Limb (tissue), 2 donors: ENCODE measurements around the gene SLC26A3.

Experiments used
- DNase-seq, 2 donors: peaks; one replicate each; pipeline ENCODE4 v3.0.0-alpha.2; 2016; ENCODE audit errors: extremely low spot score in 2 of 2

SLC26A3 gene

DNA sequence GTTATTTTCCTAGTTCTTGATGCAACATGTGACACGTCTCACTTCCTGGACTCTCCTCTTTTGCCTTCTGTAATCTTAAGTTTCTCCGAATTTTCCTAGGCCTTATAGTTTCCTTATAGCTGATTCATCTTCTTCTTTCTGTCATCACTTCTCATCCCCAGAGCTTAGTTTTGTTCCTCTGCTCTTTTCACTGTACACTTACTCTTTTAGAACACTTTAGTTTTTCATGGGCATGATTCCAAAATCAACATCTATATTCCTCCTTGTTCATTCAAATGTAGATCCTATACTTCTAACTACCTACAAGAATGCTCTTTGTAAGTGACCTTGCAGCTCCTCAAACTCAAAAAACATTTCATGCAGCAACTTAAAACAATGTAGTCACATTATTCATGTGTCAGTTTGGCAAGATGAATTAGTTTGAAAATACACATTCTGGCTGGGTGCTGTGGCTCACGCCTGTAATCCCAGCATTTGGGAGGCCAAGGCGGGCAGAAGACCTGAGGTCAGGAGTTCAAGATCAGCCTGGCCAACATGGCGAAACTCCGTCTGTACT, 13.1 kb upstream of the SLC26A3 start:
- peak in 1 of 2 donors; percentile 51 for DNase-seq

DNA sequence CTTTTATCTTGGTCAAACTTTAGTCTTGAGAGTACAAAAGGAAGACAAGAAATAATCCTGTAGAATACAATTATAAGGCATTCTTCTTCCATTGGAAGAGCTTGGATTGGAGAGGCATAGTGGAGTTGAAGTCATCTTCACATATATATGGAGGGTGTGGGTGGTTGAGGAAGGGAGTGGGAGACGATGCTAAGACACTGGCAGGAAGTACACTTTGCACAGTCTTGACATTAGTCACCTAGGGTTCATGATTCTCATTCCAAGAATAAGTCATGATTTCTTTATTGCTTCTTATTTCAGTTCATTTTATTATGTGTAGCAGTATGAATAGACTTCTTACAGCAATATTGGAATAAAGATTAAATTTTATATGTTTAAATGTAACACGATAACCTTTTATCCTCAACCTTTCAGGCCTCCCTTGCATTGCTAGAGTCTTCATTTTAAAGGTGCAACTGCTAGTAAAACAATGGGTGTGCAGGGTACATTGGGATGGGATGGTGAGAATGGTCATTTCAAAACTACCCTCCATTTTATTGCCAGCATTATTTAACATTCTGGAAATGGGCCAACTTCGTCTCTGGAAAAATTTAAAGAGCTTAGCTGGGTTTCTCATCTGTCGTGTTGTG, 12.3 kb upstream of the SLC26A3 start:
- no peak for DNase-seq

DNA sequence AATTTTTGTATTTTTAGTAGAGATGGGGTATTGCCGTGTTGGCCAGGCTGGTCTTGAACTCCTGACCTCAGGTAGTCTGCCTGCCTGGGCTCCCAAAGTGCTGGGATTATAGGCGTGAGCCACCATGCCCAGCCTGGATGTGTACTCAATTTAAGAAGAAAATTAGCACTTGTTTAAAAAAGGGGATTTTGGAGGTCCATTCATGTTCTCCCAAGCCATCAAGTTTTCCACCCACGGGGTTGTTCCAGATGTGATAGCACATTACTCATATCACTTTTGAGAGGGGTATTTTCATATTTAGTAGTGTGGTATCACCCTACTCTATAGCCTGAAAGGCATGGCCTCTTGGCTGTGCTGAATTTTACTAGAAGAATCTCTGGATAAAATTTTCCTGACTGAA, 10.5 kb upstream of the SLC26A3 start:
- no peak for DNase-seq

DNA sequence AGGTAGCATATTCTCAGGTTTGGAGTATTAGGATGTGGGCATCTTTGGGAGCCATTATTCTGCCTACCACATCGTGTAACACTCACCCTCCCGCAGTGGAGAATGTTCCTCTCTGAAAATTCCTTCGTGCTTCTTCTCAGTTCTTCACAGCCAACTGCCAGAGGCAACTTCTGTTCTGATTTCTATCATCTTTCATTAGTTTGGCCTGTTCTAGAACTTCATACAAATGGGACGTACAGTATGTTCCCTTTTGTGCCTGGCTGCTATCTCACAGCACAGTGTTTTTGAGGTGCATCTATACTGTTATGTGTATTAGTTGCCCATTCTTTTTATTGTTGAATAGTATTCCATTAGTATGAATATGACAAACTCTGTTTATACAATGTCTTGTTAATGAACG, 8.9 kb upstream of the SLC26A3 start:
- DNase-seq, result no peak

DNA sequence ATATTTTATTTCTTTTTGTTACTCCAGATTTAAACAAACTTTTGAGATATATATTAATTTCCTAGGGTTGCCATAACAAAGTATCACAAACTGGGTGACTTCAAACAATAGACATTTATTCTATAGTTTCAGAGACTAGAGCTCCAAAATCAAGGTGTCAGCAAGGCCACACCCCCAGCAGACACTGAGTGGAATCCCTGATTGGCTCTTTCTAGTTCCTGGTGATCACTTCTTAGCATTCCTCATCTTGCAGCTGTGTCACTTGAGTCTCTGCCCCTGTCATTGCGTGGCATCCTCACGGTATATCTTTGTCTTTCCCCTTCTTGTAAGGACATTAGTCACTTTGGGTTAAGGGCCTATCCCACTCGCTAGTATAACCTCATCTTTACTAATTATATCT, 7.6 kb upstream of the SLC26A3 start:
- no peak for DNase-seq

DNA sequence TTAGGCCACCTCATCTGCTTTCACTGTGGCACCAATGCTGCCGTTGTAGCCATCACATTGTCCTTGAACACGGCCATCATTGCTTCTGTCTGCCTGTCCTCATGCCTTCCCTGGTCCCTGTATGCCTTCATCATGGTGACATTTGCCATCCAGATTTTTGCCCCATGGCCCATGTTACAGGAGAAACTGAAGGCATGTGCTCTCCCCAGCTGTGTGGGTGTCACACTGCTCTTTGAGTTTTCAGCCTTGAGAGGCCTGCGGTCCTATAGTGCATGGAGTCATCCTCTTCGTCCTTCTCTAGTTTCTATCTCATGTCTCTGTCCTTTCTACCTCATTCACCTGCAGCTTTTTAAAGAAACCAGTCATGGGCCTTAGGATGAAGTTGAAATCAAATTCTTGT, 6.2 kb upstream of the SLC26A3 start:
- no peak for DNase-seq

DNA sequence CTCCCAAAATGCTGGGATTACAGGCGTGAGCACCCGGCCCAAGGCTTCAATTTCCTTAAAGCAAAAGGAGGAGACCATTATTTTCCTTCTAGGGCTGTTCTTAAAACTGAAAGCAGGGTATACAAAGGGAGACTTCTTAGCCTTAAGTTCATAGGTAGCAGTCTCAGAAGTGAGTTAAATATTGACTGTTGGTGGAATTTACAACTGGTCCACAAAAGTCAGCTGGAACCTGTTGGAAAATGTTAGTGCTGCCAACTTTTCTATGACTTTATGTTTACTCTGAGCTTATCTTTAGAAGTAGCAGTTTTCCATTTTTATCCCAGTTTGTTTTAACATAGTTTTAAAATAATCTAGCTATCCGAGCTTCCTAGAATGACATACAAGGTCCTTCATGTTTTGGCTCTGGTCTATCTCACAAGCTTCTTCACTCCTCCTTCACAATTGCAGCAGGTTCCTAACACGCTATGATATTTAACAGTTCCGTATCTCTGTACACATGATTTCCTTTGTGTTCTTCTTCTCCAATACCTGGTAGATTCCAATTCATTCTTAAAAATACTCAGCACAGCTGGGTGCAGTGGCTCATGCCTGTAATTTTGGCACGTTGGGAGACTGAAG, 3.3 kb downstream of the SLC26A3 start:
- no peak for DNase-seq

DNA sequence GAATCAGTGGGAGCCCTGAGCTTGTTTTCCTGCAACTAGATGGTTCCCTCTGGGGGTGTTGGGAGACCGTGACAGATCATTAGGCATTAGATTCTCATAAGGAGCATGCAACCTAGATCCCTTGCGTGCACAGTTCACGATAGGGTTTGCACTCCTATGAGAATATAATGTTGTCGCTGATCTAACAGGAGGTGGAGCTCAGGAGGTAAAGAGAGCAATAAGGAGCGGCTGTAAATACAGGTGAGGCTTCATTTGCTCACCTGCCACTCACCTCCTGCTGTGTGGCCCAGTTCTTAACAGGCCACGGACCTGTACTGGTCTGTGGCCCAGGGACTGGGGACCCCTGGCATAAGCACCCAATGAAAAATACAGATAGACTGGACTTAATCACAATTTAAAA, 10.7 kb downstream of the SLC26A3 start:
- no peak for DNase-seq

DNA sequence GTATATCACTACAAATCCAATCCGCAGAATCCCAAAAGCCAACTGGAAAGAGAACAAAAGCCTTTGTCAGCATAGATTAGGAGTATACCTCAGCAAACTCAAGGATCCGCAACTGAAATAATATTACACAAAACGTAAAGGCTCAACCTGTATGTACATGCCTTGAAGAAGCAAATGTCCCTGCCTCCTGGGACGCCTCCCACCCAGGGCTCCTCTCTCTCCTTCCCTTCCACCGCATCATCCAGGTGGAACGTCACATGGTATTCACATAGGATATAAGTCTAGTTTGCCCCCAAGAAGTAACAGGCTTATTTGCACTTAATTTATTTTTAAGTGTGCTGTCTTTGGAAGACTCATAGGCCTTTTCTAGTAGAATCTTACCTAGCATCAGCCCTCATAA, 13.4 kb downstream of the SLC26A3 start:
- DNase-seq, result no peak

DNA sequence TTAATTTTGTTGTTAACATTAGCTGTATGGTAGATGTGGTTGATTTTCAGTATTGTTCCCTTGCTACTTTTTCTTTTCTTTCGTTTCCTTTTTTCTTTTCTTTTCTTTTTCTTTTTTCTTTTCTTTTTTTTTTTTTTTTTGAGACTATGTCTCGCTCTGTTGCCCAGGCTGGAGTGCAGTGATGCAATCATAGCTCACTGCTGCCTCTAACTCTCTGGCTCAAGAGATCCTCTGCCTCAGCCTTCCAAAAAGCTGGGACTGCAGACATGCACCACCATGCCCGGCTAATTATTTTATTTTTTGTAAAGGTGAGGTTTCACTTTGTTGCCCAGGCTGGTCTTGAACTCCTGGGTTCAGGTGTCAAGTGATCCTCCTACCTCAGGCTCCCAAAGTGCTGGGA, 14.4 kb downstream of the SLC26A3 start:
- DNase-seq, result no peak

DNA sequence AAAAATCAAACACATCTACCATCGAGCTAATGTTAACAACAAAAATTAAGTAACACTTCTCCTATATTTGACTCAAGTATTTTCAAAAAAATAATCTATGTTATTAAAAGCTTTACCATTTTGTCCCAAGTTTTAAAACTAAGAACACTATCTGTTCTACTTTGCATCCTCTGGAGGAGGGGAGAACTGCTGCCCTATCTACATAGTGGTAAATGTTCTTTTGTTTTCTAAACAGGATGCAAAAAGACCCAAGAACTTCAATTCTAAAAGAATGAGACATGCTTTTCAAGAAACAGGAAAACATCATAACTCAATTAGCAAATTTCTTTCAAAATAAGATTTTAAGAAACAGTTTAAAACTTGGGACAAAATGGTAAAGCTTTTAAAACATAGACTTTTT, 14.8 kb downstream of the SLC26A3 start:
- no peak for DNase-seq

DNA sequence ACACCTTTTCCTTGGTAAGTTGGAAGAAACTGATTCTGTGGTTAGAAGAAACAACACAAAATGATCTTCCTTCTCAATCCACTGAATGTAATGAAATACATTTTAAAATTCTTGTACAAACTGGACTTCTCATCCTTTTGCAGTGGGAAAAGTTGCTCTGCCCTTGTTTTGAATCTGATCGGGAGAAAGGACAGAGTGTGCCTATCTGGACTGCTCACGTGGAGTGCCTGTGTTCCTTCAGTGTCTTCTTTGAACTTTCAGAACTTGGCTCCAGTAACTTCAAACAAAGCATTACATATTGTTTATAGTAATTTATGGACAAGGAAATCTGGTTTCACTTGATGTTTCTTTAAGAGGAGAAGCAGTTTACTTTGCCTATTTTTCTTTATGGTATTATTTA, 17.1 kb downstream of the SLC26A3 start:
- DNase-seq, result no peak

DNA sequence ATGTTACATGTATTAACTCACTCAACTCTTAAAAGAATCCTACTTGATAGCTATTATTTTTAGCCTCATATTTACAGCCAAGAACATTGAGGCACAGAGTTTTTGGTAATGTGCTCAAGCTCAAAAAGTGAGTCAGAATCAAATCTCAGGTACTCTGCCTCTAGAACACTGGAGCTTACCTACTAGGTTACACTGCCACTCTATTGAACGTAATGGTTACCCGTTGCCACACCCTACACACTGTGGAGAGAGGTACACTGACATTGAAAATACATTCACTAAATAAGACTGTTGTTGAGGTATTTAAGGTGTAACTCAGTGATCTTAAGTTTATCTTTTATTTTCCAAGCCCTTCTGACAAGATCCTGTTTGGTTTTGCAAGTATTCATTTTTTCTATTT, 17.9 kb downstream of the SLC26A3 start:
- DNase-seq, result no peak

DNA sequence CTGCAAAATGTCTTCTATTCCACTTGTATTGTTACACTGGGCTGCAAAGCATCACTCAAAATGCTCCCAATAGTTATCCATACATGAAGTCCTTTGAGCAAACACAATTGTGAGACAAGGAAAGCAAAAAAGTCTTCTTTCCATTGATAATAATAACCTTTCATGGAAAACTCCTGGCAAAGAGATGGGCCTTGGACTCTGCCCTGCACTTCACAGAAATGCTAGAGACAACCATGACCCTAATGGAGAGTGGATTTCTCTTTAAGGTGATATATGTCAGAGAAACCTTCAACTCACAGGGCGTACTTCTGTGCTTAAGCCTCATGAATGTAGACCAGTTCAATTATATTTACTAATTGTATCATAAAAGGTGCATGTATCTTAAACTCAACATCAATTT, 19.4 kb downstream of the SLC26A3 start:
- no peak for DNase-seq

DNA sequence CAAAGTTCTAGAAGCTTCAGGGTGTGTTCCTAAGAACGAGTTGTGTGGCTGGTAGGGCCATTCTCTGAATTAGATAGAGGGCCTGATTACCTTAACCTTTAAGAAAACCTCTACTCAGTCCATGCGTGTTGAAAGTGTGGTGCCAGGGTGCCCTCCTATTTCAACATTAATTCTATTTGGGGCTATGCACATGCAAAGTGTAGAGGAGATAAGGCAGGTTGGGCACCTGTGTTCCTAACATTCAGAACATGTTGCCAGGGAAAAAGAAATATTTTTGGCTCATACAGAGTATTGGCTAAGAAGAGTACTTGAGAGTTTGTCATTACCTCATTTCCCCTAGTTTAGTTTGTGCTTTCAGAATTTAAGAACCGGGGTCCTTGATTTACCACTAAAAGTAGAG, 20.6 kb downstream of the SLC26A3 start:
- no peak for DNase-seq

DNA sequence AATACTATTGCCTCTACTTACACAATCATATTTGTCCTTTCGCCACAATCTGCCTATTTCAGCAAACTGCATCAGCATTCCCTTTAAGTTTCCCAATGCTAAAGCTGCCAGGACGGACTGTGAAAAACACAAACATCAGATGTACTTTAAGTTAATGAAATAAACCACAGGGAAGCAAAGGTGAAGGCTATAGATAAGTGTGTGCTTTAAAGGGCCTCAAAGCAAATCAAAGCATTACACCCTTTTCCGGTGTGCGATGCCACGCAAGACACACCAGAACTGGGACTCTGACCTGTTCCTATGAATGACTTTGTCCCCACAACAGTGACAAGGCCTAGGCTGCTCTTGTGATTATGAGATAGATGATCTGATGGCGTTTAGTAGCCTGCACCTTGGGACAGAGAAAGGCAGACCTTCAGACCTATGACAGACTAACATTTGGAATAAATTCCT, 23.4 kb downstream of the SLC26A3 start:
- no peak for DNase-seq

DNA sequence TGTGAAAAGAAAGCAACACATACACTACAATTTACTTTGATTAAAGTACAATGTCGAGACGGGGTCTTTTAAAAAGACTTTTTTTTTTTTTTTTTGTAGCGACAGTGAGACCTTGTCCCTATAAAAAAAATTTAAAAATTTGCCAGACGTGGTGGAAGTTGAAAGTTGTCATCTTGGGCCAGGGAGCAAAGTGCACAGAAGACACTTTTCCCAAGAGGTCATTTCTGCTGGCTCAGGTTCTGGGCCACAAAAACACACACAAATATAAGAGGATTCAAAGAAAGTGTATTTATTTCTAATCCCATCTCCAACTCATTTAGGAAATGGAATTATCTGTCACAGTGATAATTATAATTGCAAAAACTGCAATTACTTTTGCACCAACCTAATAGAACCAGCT, 24.7 kb downstream of the SLC26A3 start:
- DNase-seq, result no peak

DNA sequence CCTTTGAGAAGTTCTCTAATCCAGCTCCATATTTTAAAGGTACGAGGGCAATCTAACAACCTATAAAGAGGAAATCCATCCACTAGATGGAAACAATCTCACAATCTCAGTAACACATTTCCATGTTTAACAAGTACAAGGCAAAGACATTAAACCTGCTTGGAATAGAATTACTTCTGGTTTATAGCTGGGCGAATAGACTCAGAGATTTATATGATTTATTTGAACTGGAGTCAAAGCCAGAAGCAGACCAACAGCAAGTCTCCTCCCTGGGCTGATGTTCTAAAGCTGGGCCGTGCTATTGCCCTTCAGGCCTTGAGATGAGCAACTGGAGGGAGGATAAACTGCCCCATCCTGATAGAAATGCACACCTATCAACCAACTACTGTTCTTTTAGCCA, 25.3 kb downstream of the SLC26A3 start:
- no peak for DNase-seq

DNA sequence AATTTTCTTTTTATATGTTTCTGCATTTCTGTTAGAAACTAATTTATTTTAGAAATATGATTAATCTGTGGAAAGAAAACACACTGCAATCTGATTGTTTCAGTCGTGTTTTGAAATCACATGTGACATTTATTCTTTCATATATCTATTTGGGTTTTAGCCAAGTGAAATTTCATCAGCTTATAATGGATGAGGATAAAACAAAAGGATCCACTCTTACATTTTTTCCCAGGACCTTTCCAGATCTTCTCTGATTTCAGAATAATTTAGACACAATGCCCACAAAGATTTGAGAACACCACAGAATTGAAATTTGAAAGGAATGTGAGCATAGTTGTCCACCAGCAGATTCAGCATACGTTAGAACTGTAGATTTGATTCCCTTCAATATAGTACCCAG, 30.0 kb downstream of the SLC26A3 start:
- no peak for DNase-seq

DNA sequence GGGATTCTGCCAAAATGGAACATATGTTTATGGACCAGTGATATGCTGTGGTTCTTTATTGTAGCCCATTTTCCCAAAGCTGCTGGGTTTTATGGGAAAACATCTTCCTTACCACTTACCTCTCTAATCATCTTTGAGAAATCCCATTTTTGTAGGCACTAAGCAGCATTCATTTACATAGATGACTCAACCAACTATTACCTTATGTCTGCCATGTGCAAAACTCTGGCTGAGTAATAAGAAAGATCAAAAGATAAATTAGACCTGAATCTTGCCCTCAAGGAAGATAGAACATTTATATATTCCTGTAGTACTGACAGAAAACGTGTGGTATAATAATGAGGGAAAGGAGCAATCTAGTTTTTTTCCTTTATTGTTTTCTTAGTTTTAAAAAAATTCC, 34.8 kb downstream of the SLC26A3 start:
- no peak for DNase-seq

DNA sequence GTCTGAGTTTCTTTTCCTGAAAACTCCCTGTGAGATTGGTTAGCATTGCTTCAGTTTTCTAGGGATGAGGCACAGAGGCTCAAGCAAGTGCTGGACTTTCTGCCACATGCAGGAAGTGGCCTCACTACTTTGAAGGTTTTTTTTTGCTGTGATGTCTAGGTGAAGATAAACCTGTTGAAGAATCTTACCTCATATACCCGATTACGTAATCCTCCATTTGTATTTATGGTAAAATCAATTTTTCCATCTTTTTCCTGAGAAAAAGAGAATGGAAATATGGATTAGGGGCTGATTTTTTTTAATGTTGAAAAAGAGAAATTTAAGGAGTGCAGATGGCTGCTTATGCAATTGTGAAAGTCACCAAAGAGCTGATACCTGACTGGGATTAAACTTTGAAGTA, 35.6 kb downstream of the SLC26A3 start:
- DNase-seq, result no peak

DNA sequence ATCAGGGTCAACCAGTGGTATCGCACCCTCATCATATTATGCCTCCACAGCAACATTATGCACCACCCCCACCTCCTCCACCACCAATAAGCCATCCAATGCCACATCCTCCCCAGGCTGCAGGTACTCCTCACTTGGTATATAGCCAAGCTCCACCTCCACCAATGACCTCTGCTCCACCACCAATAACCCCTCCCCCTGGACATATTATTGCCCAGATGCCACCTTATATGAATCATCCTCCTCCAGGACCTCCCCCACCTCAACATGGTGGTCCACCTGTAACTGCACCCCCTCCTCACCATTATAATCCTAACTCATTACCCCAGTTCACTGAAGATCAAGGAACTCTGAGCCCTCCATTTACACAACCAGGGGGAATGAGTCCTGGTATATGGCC, 44.4 kb downstream of the SLC26A3 start:
- no peak for DNase-seq

DNA sequence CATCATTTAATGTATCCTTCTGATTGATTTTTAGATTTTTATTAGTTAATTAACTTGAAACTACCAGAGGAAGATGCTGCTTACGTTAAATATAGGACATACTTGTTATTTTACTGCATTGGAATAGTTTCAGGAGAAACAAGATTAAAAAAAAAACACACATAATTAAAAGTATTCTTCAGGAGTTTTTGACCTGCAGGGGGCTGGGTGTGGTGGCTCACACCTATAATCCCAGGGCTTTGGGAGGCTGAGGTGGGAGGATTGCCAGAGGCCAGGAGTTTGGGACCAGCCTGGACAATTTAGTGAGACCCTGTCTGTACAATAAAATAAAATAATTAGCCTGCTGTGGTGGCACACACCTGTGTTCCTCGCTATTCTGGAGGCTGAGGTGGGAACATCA, 48.4 kb downstream of the SLC26A3 start:
- no peak for DNase-seq
